Measurements from ENCODE around the gene ACO2.
A peak's percentile ranks its signal among the peaks of the same experiment; 100 is the strongest.
"Not testable (repeated sequence)": the region's sequence is repeated elsewhere in the genome, so short reads cannot be mapped to it uniquely, and the experiment has no call there.

Gene ACO2

GRCh38 chr22:41568811-41569210, 99.9 kb downstream of the ACO2 start:
- Mint-ChIP-seq H3K4me1 (ENCODE audit: low read depth) (peaks cover 4% of the 10 kb centered on the region), H3K9me3 (no peaks in the 10 kb centered on the region), H3K27me3 (ENCODE audit: low read depth) (no peaks in the 10 kb centered on the region), H3K4me3 (no peak overlapping the region), H3K27ac (no peak overlapping the region), H3K36me3 (ENCODE audit: low read depth) (no peaks in the 10 kb centered on the region)

- H3K27me3 Mint-ChIP-seq (ENCODE audit: low read depth) = no peaks in the 10 kb centered on the region
- peaks cover 4% of the 10 kb centered on the region for H3K4me1 Mint-ChIP-seq (ENCODE audit: low read depth)
- no peak overlapping the region for H3K4me3 Mint-ChIP-seq
- no peaks in the 10 kb centered on the region for H3K9me3 Mint-ChIP-seq
- no peak overlapping the region for H3K27ac Mint-ChIP-seq
- H3K36me3 Mint-ChIP-seq (ENCODE audit: low read depth) = no peaks in the 10 kb centered on the region
Measured at GRCh38 chr22:41570221-41570620, 101.3 kb downstream of the ACO2 start.

- no peak overlapping the region for H3K27ac Mint-ChIP-seq
- peaks cover 4% of the 10 kb centered on the region for H3K36me3 Mint-ChIP-seq (ENCODE audit: low read depth)
- no peak overlapping the region for H3K4me3 Mint-ChIP-seq
- no peaks in the 10 kb centered on the region for H3K9me3 Mint-ChIP-seq
- H3K27me3 Mint-ChIP-seq (ENCODE audit: low read depth) = no peaks in the 10 kb centered on the region
- no peaks in the 10 kb centered on the region for H3K4me1 Mint-ChIP-seq (ENCODE audit: low read depth)
Measured at GRCh38 chr22:41571786-41572185, 102.9 kb downstream of the ACO2 start.

- H3K9me3 Mint-ChIP-seq; H3K4me1 Mint-ChIP-seq (ENCODE audit: low read depth); H3K36me3 Mint-ChIP-seq (ENCODE audit: low read depth); H3K27me3 Mint-ChIP-seq (ENCODE audit: low read depth); H3K4me3 Mint-ChIP-seq: not testable (repeated sequence)
- peak overlapping the region; percentile 42 for H3K27ac Mint-ChIP-seq
Measured at GRCh38 chr22:41572305-41572704, 103.4 kb downstream of the ACO2 start.

GRCh38 chr22:41573677-41574076, 104.8 kb downstream of the ACO2 start:
- H3K36me3 Mint-ChIP-seq (ENCODE audit: low read depth) = peaks cover 16% of the 10 kb centered on the region
- H3K9me3 Mint-ChIP-seq = no peaks in the 10 kb centered on the region

GRCh38 chr22:41574847-41575381, 106.0 kb downstream of the ACO2 start:
- no peaks in the 10 kb centered on the region for H3K9me3 Mint-ChIP-seq
- no peaks in the 10 kb centered on the region for H3K4me1 Mint-ChIP-seq (ENCODE audit: low read depth)
- no peaks in the 10 kb centered on the region for H3K27me3 Mint-ChIP-seq (ENCODE audit: low read depth)
- H3K36me3 Mint-ChIP-seq (ENCODE audit: low read depth) = peaks cover 16% of the 10 kb centered on the region
- H3K27ac Mint-ChIP-seq = no peak overlapping the region
- H3K4me3 Mint-ChIP-seq = no peak overlapping the region

More at GRCh38 chr22:41573677-41574076, 104.8 kb downstream of the ACO2 start:
- Mint-ChIP-seq H3K27me3 (ENCODE audit: low read depth) (no peaks in the 10 kb centered on the region), H3K27ac (no peak overlapping the region), H3K4me1 (ENCODE audit: low read depth) (no peaks in the 10 kb centered on the region), H3K4me3 (no peak overlapping the region)

GRCh38 chr22:41575533-41575932, 106.6 kb downstream of the ACO2 start:
- no peaks in the 10 kb centered on the region for H3K27me3 Mint-ChIP-seq (ENCODE audit: low read depth)
- no peak overlapping the region for H3K27ac Mint-ChIP-seq
- H3K36me3 Mint-ChIP-seq (ENCODE audit: low read depth) = peaks cover 19% of the 10 kb centered on the region
- H3K4me3 Mint-ChIP-seq = no peak overlapping the region
- no peaks in the 10 kb centered on the region for H3K9me3 Mint-ChIP-seq
- H3K4me1 Mint-ChIP-seq (ENCODE audit: low read depth) = no peaks in the 10 kb centered on the region

- H3K9me3 Mint-ChIP-seq = no peaks in the 10 kb centered on the region
- no peak overlapping the region for H3K4me3 Mint-ChIP-seq
- H3K4me1 Mint-ChIP-seq (ENCODE audit: low read depth) = no peaks in the 10 kb centered on the region
- H3K27ac Mint-ChIP-seq = no peak overlapping the region
- H3K36me3 Mint-ChIP-seq (ENCODE audit: low read depth) = peaks cover 19% of the 10 kb centered on the region
- no peaks in the 10 kb centered on the region for H3K27me3 Mint-ChIP-seq (ENCODE audit: low read depth)
Measured at GRCh38 chr22:41576877-41577276, 108.0 kb downstream of the ACO2 start.

GRCh38 chr22:41578114-41578513, 109.2 kb downstream of the ACO2 start:
- H3K27ac Mint-ChIP-seq = no peak overlapping the region
- H3K9me3 Mint-ChIP-seq = no peaks in the 10 kb centered on the region
- H3K4me1 Mint-ChIP-seq (ENCODE audit: low read depth) = no peaks in the 10 kb centered on the region
- H3K4me3 Mint-ChIP-seq = no peak overlapping the region
- H3K36me3 Mint-ChIP-seq (ENCODE audit: low read depth) = peaks cover 27% of the 10 kb centered on the region
- no peaks in the 10 kb centered on the region for H3K27me3 Mint-ChIP-seq (ENCODE audit: low read depth)
